HG02759 (cell line): Measurements from ENCODE around the gene LDB3.

Experiments
- ATAC-seq: cut with Tn5 transposase; IDR thresholded peaks from one replicate; pipeline ENCODE4 v1.9.1; 2021; ENCODE audit warnings: mild to moderate bottlenecking, moderate library complexity; ENCODE audit not compliant: unreplicated experiment

The LDB3 gene

DNA sequence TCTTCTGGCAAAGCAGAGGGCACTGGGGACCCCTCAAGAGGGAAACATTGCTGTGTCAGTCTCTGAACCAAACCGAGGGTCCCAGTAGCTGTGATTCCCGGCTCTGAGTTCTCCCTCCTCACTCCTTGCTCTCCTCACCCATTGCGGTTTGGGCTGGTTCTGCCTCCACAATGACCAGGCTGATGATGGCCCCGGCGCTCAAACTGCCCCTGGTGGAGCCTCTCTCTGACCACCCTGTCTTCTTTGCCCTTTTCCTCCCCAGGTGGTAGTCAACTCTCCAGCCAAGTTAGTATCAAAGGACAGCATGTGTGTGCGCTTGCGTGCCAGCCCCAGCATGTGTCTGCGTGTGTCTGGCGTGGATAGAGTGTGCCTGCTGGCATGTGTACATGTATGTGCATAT, 17.1 kb downstream of the LDB3 start:
- no peak for ATAC-seq

DNA sequence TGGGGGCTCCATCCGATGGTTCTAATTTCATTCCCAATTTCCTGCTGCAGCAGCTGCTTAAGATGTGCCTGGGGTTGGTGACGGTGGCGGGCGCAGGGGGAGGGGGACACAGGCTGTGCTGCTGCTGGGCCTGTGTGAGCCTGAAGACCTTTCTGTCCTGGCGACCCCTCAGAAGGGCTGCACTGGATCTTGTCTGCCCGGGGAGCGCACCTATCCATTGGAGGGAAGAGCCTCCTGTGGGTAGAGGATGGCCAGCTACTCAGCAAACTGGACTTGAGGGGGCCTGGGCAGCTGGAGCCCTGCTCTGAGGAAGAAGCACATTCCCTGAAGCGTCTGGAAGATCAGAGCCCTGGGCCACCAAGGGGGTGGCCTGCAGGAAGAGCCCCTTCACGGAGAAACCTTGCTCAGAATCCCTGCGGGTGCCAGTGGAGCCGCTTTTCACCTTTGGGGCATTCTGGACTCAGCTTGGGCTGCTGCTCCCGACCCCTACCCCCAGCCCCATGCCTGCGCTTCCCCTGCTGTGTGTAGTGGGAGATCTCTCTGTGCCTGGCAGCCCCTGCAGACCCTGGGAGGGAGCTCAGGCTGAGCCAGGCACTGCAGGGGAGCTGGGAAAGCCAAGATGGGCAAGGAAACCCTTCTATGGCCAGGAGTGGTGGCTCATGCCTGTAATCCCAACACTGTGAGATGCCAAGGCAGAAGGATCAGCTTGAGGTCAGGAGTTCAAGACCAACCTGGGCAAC, 17.8 kb downstream of the LDB3 start:
- ATAC-seq, result no peak

DNA sequence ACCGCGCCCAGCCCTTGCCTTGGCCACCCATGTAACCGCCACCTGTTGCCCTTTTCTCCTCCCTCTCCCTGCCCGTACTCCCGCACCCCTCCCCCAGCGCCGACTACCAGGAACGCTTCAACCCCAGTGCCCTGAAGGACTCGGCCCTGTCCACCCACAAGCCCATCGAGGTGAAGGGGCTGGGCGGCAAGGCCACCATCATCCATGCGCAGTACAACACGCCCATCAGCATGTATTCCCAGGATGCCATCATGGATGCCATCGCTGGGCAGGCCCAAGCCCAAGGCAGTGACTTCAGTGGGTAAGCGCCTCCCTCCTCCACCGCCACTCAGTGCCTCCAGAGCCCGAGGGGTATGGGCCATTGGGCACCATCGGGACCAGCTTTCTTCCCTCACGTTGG, 18.7 kb downstream of the LDB3 start:
- no peak for ATAC-seq

DNA sequence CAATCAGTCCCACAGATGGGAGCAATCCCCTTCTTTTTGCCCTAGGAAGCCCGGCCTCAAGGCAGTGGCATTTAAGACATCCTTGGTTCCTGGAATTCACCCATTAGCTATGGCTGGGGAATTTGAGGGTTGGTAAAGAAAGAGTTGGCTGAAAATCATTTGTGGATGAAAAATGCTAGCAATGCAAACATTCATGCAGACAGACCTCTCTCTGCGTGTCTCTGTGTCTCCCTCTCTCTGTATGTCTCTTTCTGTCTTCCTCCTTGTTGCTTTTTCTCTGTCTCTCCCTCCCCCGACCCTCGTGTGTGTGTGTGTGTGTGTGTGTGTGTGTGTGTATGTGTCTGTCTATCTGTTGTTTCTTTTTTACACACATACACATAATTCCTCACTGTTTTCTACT, 19.4 kb downstream of the LDB3 start:
- ATAC-seq, result no peak

DNA sequence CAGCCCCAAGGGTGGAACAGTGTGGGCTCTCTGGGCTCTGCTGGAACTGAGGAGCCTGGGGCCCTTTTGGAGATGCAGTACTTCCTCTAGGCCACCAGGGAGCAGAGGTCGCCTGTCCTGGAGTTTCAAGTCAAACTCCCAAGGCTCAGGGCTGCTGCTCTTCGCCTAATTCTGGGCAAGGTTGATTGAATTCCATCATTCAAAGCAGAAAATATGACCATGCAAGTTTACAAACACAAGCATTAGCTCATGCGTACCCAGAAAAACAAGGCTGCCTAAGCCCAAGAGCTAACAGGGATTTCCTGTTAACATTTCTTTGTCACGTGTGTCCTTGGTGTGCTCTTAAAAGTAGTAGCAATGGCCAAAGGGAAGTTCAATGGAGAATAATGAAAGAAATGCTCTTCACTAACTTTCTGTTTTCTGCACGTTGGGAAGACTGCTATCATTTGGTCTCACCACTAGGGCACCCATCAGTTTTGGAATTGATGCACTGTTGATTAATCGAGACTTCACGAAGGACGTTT, 20.1 kb downstream of the LDB3 start:
- peak; percentile 86 for ATAC-seq

DNA sequence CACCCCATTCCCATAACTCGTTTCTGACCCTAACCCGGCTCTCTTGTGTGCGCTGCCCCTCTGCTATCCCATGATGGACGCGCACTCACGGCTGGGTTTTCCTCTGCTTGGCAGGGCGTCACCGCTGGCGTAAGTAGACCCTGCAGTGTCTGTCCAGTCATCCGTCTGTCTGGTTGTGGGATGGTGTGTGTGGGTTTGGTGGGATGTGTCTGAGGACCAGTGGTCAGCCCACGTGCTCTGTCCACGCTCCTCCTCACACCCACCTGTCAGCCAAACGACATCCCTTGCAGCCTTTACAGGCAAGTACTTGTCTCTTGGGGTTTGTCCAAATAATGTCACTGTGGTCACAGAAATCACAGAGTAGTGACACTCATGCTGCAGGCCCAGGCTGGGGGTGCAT, 20.8 kb downstream of the LDB3 start:
- ATAC-seq, result no peak

DNA sequence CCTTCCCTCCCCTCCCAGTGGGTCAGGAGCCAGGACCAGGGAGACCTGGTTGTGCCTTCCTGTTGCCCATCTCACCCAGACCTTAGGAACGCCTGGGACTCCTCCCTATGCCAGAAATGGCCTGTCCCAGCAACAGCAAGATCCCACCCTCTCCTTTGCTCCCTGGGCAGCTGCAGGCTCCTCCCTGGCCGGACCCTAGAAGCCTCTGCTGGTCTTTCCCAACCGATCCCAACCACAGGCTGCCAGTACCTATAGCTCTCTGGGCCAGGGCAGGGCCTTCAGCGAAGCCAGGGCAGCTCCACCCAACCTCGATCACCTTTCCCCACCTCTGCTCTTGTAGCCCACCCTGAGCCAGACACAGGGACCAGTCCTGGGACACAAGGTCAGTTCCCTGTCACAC, 21.9 kb downstream of the LDB3 start:
- no peak for ATAC-seq

DNA sequence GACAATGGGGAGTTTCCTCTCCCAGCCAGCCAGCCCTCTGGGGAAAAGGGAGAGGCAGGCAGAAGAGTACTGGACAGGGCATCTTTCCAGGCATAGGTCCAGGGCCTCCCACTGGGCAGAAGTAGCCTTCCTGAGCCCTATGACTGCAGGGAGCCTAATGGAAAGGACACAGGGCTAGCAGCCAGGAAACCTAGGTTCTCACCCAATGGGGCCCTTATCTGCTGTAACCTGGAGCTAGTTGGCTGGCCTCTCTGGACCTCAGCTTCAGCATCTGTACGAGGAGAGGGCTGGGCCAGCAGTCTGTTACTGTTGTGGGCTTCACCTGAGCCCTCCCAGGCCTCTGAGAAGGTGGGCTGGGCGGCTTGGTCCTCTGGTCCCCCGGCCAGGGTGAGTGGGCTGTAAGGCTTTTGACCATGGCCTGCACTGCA, 22.4 kb downstream of the LDB3 start:
- no peak for ATAC-seq

DNA sequence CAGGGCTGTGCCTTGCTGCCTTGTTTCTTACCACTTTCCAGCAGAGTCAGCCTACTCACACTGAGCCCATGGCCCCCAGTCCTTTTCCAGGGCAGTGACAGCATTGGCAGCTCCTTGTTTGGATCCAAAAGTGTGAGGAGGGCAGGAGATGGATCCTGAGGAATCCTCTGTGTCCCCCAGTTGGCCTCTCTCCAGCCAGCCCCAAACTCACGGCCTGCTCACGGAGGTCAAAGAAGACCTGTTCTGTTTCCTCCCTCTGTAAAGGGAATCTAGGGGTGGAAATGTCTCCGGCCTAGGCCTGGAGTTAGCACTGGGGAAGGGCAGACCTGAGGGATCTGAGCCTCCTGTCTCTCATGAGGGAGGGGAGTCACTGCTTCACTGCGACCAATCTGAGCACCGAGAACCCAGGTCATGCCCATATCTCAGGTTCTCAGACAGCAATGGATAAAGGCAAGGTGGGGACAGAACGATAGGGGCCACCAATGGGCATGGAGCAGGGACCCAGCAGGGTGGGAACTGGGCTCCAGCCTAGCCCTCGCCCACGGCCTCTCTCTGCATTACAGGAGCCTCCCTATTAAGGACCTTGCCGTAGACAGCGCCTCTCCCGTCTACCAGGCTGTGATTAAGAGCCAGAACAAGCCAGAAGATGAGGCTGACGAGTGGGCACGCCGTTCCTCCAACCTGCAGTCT, 23.2 kb downstream of the LDB3 start:
- ATAC-seq, result no peak

DNA sequence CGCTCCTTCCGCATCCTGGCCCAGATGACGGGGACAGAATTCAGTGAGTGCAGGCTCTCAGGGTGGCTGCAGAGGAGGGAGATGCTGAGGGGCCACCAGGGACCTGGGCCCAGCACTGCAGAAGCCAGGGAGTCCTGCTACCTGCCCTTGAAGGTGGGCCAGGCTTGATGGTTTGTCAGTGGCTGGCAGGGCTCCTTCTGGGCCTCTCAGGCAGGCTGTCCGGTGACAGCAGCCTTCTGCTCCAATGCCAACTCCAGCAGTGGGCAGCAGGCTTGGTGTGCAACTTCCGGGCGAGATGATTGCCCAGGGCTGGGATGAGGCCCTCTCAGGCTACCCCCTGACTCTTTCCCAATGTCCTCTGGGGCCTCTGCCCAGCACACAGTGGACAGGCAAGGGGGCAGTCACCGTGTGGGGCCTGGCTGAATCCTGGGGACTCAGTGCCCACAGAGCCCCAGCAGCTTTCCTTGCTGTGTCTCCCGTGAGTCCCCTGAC, 23.8 kb downstream of the LDB3 start:
- ATAC-seq, result no peak

DNA sequence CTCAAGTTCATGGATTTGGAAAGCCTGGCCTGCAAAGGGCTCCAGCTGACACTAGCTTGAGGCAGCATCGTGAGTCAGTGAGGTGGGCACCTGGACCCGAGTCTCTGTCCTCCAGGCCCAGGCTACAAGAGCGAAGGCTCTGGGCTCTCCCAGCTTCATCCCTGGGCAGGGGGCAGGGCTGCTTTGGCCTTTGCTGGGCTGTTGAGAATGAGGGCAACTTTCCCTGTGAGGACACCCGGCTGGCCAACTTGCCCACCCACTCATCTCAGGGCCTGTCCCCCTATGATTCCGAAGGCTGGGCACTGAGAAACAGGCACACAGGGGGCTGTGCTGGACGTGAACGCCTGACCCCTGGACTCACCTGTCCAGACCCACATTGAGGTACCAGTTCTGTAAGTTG, 24.4 kb downstream of the LDB3 start:
- ATAC-seq, result no peak

DNA sequence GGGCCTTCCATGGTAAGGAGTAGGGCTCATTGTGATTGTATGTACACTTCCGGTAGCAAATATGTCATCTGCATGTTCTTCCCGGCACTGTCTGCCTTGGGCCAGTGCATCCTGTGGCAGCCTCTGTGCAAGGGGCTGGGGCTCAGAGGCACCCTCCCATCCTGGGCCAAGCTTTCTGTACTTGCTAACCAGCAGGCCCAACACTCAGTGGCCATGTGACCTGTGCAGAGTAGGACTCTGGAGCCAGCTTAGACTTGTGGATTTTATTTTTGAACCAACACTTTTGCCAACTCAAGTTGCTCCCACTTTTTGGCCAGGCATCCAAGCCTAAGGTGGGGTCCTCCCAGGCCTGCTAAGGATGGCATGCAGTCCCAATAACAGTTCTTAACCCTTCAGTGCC, 25.0 kb downstream of the LDB3 start:
- ATAC-seq, result no peak

DNA sequence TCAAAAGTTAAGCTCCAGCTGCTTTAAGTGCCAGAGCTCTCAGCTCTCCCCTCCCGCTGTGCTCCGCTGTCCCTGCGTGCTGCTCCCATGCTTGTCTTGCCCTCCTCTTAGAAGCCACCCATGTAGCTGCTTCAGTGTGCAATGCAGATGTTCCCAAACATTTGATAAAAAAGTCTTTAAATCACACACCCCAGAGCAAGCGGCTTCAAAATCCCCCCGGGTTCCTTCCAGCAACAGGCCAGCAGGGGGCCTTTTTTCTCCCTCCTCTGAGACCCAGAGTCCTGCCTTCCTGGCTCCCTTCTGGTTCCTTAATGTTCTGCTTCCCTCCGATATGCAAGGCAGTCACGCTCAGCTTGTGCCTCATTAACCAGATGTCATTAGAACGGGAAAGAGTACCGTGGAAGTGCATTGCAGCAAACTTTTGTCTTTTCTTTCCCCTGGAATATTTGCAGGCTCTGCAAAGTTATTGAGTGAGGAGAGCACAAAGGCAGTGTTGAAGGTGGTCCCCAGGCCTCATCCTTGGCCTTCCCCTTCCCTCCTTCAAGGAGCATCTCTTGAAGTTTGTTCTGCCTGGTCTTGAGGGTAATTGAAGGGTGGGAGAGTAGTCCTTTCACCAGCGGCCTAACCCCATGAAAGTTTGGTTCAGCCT, 25.5 kb downstream of the LDB3 start:
- ATAC-seq, result no peak

DNA sequence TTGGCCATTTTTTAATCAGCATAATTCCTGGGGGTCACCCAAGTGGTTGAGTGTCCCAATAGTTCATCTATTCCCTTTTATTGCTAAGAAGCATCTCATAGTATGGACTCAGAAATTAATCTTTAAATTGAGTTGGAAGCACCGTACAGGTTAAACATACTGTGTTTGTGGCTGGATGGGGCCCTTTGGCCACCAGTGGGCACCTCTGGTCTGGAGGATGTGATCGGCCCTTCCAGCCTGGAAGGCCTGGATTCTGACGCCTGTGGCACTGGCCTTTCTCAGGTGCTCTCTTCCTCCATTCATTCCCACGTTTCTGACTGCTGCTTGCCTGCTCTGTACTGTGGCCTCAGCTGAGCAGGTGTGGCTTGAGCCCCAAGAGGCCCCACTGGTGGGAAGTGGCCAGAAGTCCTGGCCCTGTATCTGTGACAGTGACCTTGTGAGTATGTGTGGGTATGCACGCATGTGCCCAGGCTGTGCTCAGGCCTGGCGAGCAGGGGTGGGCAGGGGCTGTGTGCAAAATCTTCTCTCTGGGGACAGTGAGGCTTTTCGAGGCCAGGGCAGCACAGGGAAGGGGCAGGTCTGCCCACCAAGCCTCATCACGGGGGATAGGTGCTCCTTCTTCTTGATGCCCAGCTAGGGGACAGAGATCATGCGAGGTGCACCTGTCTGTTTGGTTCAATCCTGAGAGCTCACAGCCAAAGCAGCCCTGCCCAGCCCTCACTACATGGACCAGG, 30.1 kb downstream of the LDB3 start:
- ATAC-seq, result no peak

DNA sequence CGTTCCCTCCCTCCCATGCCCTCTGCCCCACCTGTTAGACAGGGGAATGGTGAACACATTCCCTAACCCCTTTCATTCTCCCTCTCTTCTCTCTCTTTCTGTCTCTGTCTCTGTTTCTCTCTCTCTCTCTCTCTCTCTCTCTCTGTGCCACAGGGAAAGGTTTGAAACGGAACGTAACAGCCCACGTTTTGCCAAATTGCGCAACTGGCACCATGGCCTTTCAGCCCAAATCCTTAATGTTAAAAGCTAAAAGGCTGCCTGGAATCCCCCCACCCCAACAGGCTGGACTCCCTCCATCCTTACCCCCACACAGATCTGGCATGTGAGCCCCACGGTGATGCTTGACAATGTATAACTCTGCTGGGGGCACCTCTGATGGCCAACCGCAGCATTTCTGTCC, 30.8 kb downstream of the LDB3 start:
- no peak for ATAC-seq

DNA sequence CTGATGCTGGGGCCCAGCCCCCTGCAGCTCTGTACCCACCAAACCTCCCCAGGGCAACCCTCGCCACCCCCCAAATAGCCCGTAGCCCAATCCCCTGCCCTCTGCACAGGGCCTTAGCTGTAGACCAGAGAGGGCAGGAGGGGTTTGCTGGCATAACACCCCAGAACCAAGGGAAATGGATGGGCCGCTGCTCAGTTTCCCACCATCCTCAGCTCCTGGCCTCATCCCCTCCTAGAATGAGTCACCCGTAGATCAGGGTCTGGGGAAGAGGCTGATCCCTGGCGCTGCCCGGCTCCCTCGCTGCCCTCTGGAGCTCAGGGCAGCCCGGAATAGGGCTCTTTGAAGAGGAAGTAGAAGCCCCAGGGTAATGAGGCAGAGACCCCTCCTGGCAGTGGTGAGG, 31.2 kb downstream of the LDB3 start:
- ATAC-seq, result no peak

DNA sequence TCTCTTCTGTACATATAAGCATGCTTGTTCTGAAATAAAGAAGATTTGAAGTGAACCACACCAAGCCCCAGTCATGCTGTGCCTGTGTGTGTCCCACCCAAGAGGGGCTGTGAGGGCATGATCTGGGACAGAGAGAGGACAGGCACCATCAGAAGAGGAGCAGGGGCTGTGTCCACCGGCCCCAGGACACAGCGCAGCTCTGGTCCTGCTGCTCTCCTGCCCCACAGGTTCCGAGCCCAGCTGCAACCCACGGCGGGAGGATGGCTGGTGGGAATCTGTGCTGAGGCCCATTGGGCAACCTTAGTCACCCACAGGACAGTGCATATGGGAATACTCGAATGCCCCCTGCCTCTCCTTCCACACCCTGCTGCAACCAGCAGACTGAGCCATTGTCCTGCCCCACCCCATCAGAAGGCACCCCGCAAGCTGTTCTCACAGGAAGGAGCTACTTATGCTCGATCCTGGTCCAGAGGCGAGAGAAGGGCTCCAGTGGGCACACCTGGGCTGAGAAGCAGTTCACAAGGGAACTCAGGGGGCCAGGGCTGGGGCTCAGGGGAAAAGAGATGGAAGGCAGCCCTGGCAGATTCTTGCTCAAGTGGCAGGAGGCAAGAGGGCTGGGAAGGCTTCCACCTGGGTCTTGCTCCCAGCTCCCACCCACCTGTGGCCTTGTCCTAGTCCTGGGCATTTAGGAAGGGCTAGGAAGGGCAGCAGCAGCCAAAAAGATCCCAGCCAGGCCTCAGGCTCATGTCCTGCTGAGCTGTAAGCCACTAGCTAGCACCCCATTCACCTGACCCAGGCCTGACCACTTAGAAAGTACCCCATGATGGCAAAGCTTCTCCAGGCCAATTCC, 31.9 kb downstream of the LDB3 start:
- no peak for ATAC-seq

DNA sequence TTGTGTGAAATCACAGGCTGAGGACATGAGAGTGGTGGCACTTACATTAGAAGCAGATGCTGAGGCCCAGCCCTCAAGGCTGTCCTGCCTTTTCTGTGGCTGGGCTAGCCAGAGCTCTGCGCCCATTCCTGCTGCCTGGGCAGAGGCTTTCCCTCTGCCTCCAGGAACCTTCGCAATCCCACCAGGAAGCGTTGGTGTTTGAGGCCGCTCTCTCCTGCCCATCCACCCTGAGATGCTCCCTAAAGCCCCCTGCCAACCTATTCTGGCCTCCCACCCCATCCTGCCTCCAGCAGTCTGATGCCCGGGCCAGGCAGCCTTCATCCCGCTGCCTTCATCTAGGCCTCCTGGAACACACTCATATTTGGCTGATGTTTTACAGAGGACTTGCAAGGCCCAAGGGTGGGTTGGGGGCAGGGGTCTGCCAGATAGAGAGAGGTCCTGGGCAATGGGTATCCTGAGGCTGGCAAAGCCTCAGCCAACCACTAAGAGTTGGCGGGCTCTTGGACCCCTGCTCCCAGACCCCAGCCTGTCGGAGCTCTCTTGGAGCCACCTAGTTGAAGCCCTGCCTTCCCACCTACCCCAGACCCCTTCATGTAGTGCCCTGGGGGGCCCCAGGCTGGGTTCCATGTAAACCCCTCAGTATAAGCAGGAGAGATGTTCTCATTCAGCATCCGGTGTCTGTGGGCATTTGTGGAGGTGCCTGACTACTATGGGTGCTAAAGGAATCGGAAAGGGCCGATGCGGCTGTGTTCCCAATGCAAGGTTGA, 32.7 kb downstream of the LDB3 start:
- no peak for ATAC-seq

DNA sequence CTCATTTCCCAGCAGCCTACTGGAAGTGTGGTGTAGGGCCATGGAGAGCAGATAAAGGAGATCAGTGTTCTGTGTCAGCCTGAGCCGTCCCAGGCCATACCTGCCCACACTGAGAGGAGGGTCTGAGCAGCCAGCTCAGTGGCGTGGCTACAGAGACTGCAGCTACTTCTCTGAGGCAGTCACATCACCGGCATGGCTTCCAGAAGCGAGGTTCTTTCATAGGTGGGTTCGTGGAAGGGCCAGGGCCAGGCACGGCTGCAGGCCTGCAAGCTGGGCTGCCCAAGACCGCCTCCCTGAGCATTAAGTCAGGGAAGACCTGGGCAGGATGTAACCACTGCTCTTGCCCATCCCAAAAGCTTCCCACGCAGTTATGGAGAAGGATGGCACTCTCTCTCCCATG, 34.9 kb downstream of the LDB3 start:
- no peak for ATAC-seq
